OCI-LY1 (cell line): ENCODE data around the gene EPRS1.

Experiments
- H2AFZ ChIP-seq: fragments of 200-600 bp; sonication (generic), shearing (Covaris generic); 2 replicates; pipeline ENCODE4 v1.6.0; 2014; ENCODE audit warnings: antibody characterized with exemption, mild to moderate bottlenecking, low read length
- H3F3A ChIP-seq: fragments of 200-600 bp; sonication (generic), shearing (Covaris generic); 2 replicates; pipeline ENCODE4 v1.6.0; 2014; ENCODE audit warnings: mild to moderate bottlenecking, antibody characterized with exemption, low read length, moderate library complexity; ENCODE audit not compliant: insufficient read depth
- H3K27ac ChIP-seq: fragments of 200-600 bp; sonication (generic); 2 replicates; pipeline ENCODE4 v1.5.1; 2014; ENCODE audit warnings: low read length, mixed run types, mild to moderate bottlenecking, low read depth; ENCODE audit not compliant: poor library complexity, severe bottlenecking
- H3K27me3 ChIP-seq: fragments of 200-600 bp; sonication (generic); 2 replicates; pipeline ENCODE4 v1.6.0; 2014; ENCODE audit warnings: antibody characterized with exemption, mild to moderate bottlenecking, low read length, moderate library complexity; ENCODE audit not compliant: insufficient read depth
- H3K36me3 ChIP-seq: fragments of 200-600 bp; sonication (generic); 2 replicates; pipeline ENCODE4 v1.6.1; 2014; ENCODE audit warnings: mild to moderate bottlenecking, antibody characterized with exemption, low read length, moderate library complexity, mixed read lengths; ENCODE audit not compliant: insufficient read depth
- H3K4me1 ChIP-seq: fragments of 200-600 bp; sonication (generic); 2 replicates; pipeline ENCODE4 v1.5.1; 2014; ENCODE audit warnings: mild to moderate bottlenecking, low read length, moderate library complexity; ENCODE audit not compliant: insufficient read depth, severe bottlenecking
- H3K4me2 ChIP-seq: fragments of 200-600 bp; sonication (generic), shearing (Covaris generic); 2 replicates; pipeline ENCODE4 v1.6.1; 2014; ENCODE audit warnings: low read length
- H3K4me3 ChIP-seq: fragments of 200-600 bp; sonication (generic); 2 replicates; pipeline ENCODE4 v1.5.1; 2014; ENCODE audit warnings: low read length, low read depth, mild to moderate bottlenecking, mixed read lengths; ENCODE audit not compliant: poor library complexity, severe bottlenecking
- H3K79me2 ChIP-seq: fragments of 200-600 bp; shearing (Covaris generic); 2 replicates; pipeline ENCODE4 v1.6.1; 2016; ENCODE audit warnings: mixed run types, low read length, mixed read lengths; ENCODE audit not compliant: insufficient read depth
- H3K9ac ChIP-seq: fragments of 200-600 bp; sonication (generic), shearing (Covaris generic); 2 replicates; pipeline ENCODE4 v1.6.1; 2014; ENCODE audit warnings: mild to moderate bottlenecking, low read length, mixed read lengths
- H3K9me2 ChIP-seq: fragments of 200-600 bp; sonication (generic), shearing (Covaris generic); 2 replicates; pipeline ENCODE4 v1.6.1; 2014; ENCODE audit warnings: low read depth, mild to moderate bottlenecking, low read length, mixed read lengths
- H3K9me3 ChIP-seq: fragments of 200-600 bp; shearing (Covaris generic); 2 replicates; pipeline ENCODE4 v1.6.1; 2014; ENCODE audit warnings: low read length, mixed read lengths
- H4K20me1 ChIP-seq: fragments of 200-600 bp; sonication (generic), shearing (Covaris generic); 2 replicates; pipeline ENCODE4 v1.6.0; 2016; ENCODE audit warnings: mild to moderate bottlenecking, low read length; ENCODE audit not compliant: insufficient read depth
- EZH2 ChIP-seq: fragments of 200-600 bp; sonication (generic), shearing (Covaris generic); IDR thresholded peaks from 2 replicates; pipeline ENCODE4 v1.8.0; 2017; ENCODE audit warnings: borderline replicate concordance, mixed run types, mild to moderate bottlenecking, antibody characterized with exemption, low read length, moderate library complexity, mixed read lengths
- TF ChIP-seq, protein P1 (sequence below): fragments of 200-600 bp; sonication (generic), shearing (Covaris generic); IDR thresholded peaks from 2 replicates; pipeline ENCODE4 v1.5.1; 2017; ENCODE audit warnings: mild to moderate bottlenecking, antibody characterized with exemption, low read length, moderate library complexity, mixed read lengths

EPRS1 gene

DNA sequence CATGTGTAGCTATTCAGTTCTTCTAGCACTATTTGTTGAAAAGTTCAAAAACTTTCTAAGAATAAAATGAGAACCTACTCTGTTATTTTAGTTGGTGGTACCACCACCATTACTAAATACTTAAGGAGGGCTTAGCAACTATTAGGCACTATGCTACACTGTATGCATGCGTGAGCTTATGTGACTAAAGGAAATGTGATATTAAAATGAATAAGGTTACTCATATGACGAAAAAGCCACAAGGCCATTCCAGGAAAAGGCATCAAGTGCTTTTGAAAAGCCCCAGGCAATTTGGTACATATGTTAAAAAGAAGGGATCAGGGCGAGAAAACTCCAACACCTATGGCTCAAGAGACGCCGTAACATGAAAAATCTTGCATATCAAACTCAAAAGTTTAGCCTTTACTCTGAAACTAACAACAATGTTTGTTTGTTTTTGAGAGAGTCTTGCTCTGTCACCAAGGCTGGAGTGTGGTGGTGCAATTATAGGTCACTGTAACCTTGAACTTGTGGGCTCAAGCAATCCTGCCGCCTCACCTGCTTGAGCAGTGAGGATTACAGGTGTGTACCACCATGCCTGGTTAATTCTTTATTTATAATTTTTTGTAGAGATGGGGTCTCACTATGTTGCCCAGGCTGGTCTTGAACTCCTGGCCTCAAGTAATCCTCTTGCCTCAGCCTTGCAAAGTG, 42.5 kb downstream of the EPRS1 start:
- Histone ChIP-seq H3K4me3 (no peak overlapping the region), H3K36me3 (peaks cover 82% of the 10 kb centered on the region), H3K9ac (no peak overlapping the region), H3K27me3 (no peaks in the 10 kb centered on the region), H3K4me1 (no peaks in the 10 kb centered on the region), H4K20me1 (no peaks in the 10 kb centered on the region; the same call in 1 of the 2 replicates), H3F3A (no peaks in the 10 kb centered on the region), H3K4me2 (no peak overlapping the region), H3K79me2 (no peaks in the 10 kb centered on the region), H3K9me2 (no peaks in the 10 kb centered on the region), H2AFZ (no peak overlapping the region), H3K9me3 (no peaks in the 10 kb centered on the region), H3K27ac (no peak overlapping the region)
- no peak for TF ChIP-seq EZH2
- TF ChIP-seq, protein P1, sequence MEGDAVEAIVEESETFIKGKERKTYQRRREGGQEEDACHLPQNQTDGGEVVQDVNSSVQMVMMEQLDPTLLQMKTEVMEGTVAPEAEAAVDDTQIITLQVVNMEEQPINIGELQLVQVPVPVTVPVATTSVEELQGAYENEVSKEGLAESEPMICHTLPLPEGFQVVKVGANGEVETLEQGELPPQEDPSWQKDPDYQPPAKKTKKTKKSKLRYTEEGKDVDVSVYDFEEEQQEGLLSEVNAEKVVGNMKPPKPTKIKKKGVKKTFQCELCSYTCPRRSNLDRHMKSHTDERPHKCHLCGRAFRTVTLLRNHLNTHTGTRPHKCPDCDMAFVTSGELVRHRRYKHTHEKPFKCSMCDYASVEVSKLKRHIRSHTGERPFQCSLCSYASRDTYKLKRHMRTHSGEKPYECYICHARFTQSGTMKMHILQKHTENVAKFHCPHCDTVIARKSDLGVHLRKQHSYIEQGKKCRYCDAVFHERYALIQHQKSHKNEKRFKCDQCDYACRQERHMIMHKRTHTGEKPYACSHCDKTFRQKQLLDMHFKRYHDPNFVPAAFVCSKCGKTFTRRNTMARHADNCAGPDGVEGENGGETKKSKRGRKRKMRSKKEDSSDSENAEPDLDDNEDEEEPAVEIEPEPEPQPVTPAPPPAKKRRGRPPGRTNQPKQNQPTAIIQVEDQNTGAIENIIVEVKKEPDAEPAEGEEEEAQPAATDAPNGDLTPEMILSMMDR, result no peak

DNA sequence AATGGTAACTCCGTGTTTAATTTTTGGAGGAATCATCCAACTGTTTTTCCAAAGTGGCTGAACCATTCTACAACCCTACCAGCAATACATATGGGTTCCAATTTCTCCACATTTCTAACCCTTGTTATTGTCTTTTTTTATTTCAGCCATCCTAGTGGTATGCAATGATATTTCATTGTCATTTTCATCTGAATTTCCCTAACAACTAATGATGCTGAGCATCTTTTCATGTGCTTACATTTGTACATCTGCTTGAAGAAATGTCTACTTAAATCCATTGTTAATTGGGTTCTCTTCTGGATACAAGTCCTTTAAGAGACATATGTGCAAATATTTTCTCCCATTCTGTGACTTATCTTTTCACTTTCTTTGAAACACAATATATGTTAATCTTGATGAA, 43.3 kb downstream of the EPRS1 start:
- Histone ChIP-seq H4K20me1 (no peaks in the 10 kb centered on the region; the same call in 1 of the 2 replicates), H3K36me3 (peaks cover 82% of the 10 kb centered on the region), H3K4me1 (no peaks in the 10 kb centered on the region), H3K9ac (no peak overlapping the region), H3K27ac (no peak overlapping the region), H3K79me2 (no peaks in the 10 kb centered on the region), H3K4me2 (no peak overlapping the region), H3K9me2 (no peaks in the 10 kb centered on the region), H3K27me3 (no peaks in the 10 kb centered on the region), H2AFZ (no peak overlapping the region), H3K4me3 (no peak overlapping the region), H3F3A (no peaks in the 10 kb centered on the region), H3K9me3 (no peaks in the 10 kb centered on the region)
- TF ChIP-seq EZH2, result no peak
- TF ChIP-seq, protein P1, result no peak

DNA sequence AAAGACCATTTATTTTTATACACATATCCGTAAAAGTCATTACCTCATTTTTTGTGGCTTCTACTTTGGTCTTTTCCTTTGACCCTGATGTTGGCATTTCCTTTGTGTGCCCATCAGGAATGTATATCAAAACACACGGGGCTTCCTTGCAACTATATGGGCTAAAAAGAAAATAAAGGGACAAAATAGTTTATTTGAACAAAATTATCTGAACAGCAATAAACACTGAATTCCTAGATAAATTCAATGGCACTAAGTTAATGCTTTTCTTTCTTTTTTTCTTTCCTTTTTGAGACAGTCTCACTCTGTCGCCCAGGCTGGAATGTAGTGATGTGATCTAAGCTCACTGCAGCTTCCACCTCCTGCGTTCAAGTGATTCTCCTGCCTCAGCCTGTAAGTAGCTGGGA, 45.2 kb downstream of the EPRS1 start:
- Histone ChIP-seq H3K27ac (no peak overlapping the region), H3K9ac (no peak overlapping the region), H3K4me3 (no peak overlapping the region), H3K79me2 (no peaks in the 10 kb centered on the region), H3K4me2 (no peak overlapping the region), H3K27me3 (no peaks in the 10 kb centered on the region), H3K36me3 (peaks cover 86% of the 10 kb centered on the region), H3K4me1 (no peaks in the 10 kb centered on the region), H2AFZ (no peak overlapping the region), H3K9me2 (no peaks in the 10 kb centered on the region), H4K20me1 (no peaks in the 10 kb centered on the region; the same call in 1 of the 2 replicates), H3F3A (no peaks in the 10 kb centered on the region), H3K9me3 (no peaks in the 10 kb centered on the region)
- TF ChIP-seq, protein P1, result no peak
- TF ChIP-seq EZH2, result no peak
